Measurements from ENCODE around the gene UPK2.
"Not testable (repeated sequence)": the region's sequence is repeated elsewhere in the genome, so short reads cannot be mapped to it uniquely, and the experiment has no call there.

UPK2 gene

DNA sequence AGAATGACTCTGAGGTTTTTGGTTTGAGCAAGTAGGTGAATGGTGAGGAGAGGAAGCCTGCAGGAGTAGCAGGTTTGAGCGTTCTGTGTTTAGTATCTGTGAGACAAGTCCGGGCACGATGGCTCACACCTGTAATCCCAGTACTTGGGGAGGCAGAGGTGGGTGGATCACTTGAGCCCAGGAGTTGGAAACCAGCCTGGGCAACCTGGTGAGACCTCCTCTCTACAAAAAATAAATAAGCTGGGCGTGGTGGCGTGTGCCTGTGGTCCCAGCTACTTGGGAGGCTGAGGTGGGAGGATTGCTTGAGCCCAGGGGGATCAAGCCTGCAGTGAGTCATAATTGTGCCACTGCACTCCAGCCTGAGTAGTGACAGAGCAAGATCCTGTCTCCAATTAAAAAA lies 32.2 kb downstream of the UPK2 start:
- DNase-seq (ENCODE audit: low read depth in 2 of 2) = no peak

GRCh38 chr11:118991486-118992038 lies 35.5 kb downstream of the UPK2 start:
- DNase-seq (ENCODE audit: low read depth in 2 of 2) = not testable (repeated sequence)

DNA sequence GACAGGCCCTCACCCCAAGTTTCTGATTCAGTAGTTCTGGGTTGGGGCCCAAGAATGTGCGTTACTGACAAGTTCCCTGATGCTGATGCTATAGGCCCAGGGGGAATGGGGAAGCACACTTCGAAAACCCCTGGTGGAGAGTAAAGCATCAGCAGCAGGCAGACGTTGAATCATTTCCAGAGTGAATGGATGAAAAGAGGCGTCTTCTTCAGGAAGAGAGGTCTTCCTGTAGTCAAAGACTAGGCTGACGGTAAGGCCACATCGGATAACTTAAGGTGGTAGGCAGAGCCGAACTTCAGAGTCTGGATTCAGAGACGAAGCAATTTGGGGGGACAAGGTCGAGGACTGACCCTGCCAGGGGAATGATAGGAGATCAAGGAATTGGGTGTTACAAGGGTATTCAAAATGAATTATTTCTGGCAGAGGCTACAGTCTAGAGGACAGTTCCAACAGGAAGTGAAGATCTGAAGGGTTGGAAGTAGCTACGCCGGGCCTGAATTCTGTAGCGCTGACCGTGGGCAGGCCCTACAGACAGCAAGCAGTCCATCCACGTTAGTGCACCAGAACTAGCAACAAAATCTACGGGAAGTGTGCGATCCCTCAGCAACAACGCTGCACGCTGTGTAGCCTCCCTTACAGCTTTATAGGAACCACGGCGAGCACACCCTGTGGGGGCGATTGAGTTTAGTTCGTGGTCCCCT lies 41.0 kb downstream of the UPK2 start:
- DNase-seq (ENCODE audit: low read depth in 2 of 2) = no peak

DNA sequence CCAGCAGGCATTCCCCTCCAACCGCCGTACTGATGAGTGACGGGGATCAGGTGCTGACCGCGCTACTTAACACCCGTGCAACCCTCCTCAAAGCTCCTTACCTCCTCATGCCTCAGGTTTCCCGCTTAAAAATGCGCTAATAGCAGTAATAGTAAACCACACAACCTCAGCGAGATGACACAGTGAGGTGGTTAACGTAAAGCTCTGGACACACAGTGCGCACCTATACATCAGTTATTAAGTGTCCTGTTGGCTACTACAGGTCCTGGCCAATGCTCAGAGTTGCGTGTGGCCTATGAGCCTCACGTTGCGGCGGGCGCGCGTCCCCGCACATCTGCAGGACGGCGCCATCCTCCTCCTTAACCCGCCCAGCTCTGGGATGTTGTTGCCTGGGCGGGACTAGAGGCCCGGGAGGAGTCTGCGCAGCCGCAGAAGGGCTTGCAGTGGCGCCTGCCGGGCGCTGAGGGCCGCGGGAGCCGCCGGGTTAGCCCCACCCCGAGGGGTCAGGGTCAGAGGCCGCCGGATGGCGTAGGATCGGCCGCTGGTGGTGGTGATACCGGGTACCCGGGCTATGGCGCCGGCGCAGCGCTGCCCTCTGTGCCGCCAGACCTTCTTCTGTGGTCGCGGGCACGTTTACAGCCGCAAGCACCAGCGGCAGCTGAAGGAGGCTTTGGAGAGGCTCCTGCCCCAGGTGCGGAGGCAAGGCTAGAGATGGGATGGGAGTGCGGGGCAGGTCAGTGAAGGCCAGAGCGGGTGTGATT lies 41.7 kb downstream of the UPK2 start, which contains the start of gene CENATAC:
Gene CENATAC (plus strand): TSS at position 512 of the 761 bp plus-strand sequence. CDS start 60 bp downstream, at position 572.
- peak; percentile 93 to 94 for DNase-seq (ENCODE audit: low read depth in 2 of 2)

DNA sequence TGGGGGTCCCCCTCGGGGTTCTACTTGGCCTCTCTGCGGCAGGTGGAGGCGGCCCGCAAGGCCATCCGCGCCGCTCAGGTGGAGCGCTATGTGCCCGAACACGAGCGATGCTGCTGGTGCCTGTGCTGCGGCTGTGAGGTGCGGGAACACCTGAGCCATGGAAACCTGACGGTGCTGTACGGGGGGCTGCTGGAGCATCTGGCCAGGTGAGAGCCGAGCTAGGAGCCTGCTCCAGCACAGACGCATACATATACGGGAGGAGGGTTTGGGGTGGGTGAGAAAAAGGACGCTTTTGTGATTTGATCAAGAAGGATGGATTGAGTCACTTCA lies 42.3 kb downstream of the UPK2 start:
- DNase-seq (ENCODE audit: low read depth in 2 of 2) = no peak

- no peak for DNase-seq (ENCODE audit: low read depth in 2 of 2)
These were observed 42.7 kb downstream of the UPK2 start for GRCh38 chr11:118998822-118999221.

DNA sequence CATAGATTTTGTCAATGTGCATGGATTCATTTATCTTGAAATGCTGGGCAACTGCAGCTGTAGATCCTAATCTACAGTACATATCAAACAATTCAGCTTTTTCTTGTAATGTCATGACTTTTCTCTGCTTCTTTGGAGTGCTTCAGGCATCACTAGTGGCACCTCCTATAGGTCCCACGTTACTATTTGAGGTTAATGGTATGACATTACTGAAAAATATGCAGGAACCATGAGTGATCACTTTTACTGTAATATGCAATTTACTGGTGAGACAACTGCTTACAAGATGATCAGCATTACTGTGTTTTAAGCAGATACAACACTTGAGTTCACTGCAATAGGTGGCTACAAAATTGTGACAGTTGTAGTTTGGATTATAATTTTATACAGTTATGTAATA lies 44.8 kb downstream of the UPK2 start:
- DNase-seq (ENCODE audit: low read depth in 2 of 2) = no peak

GRCh38 chr11:119006656-119007055 lies 50.6 kb downstream of the UPK2 start:
- DNase-seq (ENCODE audit: low read depth in 2 of 2) = no peak
